HG02642 (cell line): ENCODE data around the gene C3orf22.
"Not testable (repeated sequence)": the region's sequence is repeated elsewhere in the genome, so short reads cannot be mapped to it uniquely, and the experiment has no call there.

Source experiments
- ATAC-seq: cut with Tn5 transposase; IDR thresholded peaks from one replicate; pipeline ENCODE4 v1.9.1; 2021; ENCODE audit warnings: mild to moderate bottlenecking; ENCODE audit not compliant: unreplicated experiment, poor library complexity

The C3orf22 gene, protein sequence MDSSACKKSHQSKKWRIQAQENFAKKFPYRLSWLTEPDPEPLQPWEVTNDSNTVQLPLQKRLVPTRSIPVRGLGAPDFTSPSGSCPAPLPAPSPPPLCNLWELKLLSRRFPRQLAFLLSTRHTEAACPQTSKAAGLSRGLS

DNA sequence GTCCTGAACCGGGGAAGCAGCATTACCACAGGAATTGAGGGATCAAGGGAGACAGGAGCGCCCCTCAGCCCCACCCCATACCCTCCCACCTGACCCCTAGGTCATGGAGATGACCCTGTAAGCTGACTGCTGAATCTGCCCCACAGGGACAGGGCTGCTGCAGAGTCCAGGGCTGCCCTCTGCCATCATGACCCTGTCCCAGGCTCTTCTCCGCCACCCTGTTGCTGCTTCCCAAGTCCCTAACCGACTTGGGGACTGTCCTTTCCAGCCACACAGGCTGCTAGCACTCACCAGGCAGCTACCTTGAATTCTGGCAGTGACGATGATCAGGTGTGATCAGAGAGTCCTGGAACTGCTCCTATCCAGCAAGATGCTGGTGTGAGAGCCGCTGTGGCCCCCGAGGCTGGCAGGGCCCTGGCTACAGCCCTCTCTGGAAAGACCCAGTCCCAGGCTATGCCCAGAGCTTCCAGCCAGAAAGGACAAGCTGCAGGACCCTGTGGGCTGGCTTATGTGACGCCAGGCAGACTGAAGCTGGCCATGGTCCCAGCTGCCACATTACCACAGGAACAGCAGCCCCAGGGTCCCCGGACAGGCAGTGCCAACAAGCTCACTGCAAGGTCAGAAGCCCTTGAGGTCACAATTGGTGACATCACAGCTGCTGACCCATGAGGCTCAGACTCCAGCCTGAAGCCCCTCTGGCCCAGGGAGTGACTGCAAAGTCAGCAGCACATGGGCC is at the start of gene C3orf22:
Gene C3orf22 (minus strand): TSS at position 597 of the 736 bp plus-strand sequence. CDS start 5,542 bp downstream, outside the sequence.
- no peak for ATAC-seq

DNA sequence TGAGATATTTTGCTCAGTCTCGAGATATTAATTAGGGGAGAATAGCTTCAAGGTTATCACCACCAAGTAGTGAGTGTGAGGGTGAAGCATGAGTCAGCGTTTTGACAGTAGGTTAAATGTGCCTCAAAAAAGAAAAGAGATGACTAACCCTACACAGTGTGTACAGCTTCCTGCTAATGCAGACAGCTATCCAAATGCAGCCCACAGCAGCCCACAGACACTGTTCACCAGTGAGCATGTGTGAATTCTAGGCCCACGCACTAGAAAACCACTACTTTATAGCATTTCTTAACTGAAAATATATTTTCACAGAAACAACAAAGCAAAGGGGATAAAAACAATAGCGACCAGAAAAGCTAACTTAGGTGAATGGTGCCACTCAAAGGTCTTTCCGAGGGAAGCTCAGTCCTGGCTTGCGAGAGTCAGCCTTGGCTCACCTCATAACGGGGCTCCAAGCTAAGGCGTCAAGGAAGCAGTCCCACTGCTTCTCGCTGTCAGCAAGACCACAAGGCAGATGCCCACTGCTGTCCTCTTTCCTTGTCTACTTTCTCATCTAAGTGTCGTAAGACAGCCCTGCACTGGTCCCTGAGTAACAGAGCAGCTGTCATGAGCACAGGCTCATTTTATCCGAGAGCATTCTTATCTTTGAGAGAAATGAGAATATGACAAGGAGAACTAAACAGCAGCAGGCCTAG is 48.6 kb upstream of the C3orf22 start:
- no peak for ATAC-seq

DNA sequence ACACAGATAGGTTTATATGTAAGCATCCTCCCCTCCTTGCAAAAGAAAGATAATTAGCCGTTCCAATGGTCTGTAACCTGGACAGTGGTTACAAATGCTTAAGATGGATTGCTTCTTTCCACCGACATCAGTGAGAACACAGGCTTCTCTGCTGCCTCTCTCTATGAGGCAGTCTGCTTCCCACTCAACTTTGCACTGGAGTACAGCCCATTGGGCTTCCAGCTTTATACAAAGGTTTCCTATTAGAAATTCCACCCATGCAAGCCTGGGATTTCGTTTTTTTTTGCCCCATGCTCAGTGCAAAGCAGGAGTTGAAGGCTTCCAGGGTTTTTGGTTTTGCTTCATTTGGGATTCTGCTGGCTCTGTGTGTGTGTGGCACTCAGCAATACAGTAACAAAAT is 47.3 kb upstream of the C3orf22 start:
- no peak for ATAC-seq

DNA sequence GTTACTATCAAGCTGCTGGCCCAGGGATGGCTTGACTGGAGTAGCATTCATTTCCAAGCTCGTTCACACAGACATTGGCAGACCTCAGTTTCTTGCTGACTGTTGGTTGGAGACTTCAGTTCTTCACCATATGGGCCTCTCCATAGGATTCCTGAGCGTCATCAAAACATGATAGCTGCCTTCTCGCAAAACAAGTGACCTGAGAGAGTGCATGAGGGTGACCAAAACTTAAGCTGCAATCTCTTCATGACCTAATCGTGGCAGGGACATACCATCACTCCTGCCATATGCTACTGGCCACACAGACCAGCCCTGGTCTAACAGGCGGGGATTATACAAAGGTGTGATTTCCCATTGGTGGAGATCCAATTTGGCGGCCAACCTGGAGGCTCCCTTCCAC is 46.0 kb upstream of the C3orf22 start:
- no peak for ATAC-seq

DNA sequence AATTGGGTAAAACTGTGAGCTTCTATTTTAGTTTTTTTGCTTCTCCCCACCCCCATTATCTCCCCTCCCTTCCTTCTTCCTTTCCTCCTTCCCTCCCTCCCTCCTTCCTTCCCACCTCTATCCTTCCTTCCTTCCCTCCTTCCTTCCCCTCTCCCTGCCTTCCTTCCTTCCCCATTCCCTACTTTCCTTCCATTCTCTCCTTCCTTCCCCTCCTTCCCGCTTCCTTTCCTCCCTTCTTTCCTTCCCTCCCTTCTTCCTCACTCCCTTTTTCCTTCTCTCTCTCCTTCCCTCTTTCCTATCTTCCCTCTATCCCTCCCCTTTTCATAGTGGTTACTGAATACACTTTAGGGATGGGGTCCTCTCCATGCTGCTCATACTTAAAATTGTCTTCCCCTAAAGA is 40.4 kb upstream of the C3orf22 start:
- no peak for ATAC-seq

DNA sequence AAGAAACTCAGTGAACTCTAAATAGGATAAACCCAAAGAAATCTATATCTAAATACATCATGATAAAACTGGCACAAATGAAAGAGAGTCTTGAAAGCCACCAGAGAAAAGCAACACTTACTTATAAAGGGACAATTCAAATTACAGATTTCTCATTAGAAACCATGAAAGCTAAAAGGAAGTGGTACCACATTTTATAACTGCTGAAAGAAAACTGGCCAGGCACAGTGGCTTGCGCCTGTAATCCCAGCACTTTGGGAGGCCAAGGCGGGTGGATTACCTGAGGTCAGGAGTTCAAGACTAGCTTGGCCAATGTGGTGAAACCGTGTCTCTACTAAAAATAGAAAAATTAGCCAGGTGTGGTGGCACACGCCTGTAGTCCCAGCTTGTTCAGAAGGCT is 36.7 kb upstream of the C3orf22 start:
- ATAC-seq = not testable (repeated sequence)

DNA sequence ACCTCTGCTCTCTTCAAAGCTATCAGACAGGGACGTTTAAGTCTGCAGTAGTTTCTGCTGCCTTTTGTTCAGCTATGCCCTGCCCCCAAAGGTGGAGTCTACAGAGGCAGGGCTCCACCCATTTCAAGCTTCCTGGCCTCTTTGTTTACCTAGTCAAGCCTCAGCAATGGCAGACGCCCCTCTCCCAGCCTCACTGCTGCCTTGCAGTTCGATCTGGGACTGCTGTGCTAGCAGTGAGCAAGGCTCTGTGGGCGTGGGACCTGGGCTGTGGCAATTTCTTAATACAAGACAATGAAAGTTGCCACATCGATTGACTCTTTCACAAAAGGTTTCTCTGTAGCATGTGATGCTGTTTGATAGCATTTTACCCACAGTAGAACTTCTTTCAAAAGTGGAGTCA is 32.8 kb upstream of the C3orf22 start:
- not testable (repeated sequence) for ATAC-seq

DNA sequence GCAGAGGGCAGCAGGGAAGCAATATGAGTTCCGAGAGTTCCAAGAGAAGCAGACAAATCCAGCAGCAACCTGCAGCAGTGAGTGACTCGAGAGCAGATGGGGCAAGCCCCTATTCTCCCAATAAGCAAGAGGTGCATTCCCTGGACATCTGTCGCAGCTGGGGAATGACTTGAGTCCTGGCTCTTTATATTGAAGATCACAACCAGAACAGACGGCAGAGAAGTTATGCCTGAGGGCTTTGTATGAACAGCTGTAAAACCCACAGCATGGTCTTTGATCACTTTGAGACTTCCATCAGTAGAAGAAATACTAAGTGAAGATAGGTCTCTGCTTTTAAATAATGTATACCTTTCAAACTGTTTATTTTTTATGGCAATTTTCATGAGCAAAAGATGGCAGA is 23.6 kb upstream of the C3orf22 start:
- no peak for ATAC-seq

DNA sequence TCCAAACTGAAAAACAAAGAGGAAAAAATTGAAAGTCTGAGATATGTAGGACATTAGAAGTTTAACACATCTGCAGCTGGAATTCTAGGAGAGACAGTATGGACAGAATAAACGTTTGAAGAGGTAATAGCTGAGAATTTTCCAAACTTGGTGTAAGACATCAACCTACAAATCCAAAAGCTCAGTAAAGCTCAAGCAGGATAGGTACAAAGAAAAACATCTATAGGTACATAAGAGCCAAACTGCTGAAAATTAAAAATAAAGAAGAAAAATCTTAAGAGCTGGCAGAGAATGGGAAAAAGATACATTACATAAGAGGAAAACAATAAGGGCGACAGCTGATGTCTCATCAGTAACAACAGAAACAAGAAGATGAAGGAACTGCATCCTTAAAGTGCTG is 22.8 kb upstream of the C3orf22 start:
- ATAC-seq = no peak

DNA sequence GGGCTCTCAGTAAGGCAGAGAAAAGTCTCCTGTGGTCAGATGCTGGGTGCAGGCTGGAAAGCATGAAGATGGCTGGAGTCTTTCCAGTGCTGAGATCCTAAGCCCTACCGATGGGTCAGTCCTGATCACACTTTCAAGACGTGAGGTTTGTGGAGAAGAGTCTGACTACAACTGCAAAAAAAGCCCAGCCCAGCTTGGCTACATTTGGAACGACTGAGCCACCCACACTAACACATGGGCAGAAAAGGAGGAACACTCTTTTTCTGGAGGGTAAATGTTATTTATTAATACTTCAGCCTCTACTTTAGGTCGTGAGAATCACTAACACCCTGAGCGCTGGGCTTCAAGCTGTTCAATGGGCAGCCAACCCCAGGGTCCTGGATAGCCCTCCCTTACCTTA is 22.0 kb upstream of the C3orf22 start:
- ATAC-seq = no peak

DNA sequence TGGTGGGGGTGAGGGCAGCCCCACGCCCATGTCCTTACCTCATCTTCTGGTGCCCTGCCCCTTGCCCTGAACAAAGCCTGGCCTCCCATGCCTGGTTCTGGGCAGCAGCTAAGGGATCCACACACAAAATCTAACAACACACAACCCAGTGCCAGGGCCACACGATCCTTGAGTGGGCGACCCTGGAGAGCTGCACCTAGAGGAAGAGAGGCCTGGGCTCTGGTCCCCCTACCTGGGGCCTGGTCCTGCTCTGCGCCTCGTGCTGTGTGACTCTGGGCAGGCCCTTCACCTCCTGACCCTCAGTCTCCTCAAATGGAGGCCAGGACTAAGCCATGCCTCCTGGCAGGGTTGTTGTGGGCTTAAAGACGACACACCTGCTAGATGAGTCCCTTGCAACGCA is 20.0 kb upstream of the C3orf22 start:
- no peak for ATAC-seq

DNA sequence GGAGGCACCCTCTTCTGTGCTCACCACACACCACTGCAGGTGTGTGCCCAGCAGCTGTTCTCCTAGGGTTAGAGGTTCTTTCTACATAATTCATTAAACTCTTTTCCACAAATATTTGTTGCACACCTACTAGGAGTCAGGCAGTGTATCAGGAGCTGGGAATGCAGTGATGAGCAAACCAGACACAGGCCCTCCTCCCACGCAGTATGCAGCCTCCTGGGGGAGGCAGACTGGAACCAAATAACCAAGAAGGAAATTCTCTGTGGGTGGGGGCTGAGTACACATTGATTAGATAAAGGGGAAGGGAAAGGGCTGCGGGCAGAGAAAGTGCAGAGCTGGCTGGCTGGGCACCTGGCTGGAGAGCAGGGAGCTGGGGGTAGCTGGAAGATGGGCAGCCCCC is 18.5 kb upstream of the C3orf22 start:
- no peak for ATAC-seq

DNA sequence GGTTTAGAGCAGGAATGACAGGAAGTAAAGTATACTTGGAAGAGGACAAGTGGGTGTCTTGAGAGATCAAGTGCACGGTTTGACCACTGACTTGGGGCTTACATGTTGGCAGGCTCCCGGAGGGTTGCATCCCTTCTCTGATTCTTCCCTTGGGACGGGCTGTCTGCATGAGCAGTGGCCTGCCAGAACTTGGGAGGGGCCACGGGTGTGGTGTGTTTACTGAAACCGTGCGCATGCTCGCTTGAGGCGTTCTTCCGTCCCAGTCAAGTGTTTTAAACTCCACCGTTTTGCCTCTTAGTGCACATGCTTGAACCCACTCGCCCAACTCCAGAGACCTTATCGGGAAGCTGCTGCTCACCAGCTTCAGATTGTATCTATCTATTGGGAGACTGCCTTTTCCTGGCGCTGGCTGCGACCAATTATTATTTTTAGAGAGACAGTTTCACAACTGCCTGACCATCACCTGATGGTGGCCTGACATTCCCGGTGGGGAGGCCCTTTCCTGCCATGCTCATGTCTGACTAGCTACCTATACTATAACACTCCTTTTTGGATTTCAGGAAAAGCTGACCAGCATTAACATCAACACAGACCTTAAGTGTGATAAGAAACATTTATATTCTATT is 14.9 kb upstream of the C3orf22 start:
- no peak for ATAC-seq

DNA sequence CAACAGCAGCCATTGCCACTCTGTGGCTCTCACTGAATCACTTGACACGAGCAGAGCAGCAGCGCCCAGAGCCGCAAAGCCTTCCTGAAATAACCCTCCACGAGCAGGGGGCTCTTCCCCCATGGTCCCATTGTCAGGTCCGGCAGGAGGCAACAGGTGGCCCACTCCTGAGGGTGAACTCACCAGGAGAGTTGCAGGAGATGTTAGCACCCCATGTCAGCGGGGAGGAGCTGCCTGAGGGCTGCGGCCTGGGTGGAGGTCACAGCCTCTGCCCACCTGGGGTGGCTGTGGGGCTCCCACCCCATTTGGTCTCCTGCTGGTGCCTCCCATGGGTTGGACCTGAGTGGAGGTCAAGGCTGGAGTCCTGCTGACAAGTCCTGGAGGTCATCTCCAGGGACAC is 12.3 kb upstream of the C3orf22 start:
- ATAC-seq = no peak

DNA sequence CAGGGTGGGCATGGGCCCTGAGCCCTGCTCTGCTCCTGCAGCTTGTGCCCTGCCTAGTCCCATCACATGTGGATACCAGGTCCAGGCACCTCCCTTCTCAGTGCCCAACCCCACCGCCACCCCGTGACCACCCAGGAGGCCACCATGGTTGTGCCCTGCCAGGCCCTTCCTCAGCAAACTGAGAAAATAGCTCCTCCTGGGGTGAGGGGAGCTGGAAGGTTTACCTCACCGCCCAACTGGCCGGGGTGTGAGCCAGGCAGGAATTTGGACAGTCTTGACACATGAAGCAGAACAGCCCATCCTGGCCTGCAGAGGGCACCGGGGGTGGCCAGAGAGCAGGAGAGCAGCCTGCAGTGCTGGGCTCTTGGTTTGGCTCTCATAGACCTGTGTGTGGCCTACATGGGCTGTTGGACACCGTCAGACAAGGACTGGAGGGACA is 11.4 kb upstream of the C3orf22 start:
- no peak for ATAC-seq

DNA sequence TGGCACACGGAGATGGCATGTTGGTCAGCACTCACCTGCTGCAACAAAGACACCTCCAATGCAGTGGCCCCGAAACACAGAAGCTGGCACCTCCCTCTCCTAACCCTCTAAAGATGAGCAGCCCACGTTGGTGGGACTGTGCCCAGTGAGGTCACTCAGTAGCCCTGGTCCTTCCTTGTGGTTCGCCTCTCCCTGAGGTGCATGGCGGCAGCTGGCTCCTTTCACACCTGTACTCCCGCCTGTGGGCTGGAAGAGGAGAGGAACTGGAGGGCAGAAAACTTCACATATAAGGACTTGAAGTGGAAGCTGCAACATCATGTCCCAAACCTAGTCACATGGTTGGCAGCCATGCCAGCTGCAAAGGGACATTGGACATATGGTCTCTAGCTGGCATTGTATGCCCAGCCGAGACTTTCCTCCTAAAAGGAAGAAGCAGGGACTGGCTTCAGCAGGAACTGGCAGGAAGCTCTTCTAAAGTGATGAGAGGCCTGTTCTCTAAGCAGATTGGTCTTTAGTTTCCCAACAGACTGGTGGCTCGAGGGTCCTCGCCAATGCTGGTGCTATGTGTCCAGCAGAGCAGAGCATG is 10.8 kb upstream of the C3orf22 start:
- no peak for ATAC-seq

DNA sequence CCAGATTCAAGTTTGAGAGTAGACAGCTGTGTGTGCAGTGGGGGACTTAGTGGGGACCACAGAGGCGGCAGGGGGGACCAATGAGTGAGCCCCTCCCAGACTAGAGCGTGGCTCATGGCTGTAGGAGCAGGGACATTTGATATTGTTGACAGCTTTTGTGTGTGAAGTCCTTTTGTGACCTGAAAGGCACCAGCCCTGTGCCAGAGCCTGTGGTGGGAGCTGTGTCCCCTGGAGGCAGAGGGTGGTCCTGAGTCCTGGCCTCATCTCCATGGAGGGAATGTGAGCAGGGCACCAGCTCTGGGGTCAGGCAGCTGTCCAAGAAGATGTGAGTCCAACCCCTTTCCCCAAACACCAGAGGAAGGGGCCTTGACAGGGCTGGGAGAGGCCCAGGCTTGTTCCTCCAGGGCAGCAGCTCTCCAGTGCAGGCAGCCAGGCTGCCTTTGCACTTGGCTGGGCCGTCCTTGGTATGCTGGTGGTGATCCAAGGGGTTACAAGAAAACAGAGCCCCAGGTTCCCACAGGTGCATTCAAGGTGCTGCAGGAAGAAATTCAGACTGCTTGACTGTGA is 10.1 kb upstream of the C3orf22 start:
- ATAC-seq = no peak

DNA sequence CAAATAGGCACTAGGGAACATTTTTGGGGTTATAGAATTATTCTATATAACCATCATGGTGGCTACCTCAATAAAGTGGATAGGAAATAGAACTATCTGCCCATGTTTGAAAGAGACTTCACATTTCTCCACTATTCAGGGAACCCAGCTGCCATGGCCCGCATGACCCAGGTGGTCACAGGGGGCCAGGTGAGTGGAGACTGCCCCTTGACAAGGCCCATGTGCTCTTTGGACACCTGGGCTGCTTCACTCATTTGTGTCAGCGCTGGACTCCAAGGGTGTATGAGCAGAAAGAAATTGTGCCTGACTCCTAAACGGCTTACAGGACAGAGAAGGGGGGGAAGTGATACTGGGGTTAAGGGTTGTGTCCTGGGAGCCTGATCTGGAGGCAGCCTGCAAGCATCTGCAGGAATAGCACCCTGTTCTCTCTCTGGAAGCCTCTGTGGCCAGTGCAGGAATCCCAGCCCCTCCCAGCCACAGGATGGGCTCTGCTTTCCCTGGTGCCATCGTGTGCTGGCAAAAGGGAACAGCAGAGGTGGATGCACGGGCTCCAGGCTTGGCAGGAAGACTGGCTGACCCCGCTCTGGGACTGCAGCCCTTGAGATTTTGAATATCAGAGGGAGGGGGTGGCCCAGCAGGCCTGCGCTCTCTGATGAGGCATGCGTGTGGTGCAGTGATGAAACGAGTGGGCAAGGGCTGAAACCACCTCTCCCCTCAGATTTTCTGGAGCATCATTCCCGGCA is 9.1 kb upstream of the C3orf22 start:
- no peak for ATAC-seq

DNA sequence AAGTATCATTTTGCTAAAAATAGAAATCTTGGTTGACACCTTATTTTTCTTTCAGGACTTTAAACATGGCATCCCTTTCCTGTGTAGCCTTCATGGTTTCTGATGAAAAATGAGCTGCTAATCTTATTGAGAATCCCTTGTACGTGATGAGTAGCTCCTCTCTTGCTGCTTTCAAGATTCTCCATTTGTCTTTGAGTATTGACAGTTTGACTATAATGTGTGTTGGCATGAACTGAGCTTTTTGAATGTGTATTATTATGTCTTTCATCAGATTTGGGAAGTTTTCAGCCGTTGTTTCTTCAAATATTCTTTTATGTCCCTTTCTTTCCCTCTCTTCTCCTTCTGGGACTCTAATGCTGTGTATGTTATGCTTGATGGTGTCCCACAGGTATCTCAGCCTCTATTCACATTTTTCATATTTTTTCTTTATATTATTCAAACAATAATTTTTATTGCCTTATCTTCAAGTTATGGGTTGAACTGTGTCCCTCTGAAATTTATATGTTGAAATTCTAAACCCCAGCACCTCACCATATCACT is 4.1 kb upstream of the C3orf22 start:
- ATAC-seq = no peak

DNA sequence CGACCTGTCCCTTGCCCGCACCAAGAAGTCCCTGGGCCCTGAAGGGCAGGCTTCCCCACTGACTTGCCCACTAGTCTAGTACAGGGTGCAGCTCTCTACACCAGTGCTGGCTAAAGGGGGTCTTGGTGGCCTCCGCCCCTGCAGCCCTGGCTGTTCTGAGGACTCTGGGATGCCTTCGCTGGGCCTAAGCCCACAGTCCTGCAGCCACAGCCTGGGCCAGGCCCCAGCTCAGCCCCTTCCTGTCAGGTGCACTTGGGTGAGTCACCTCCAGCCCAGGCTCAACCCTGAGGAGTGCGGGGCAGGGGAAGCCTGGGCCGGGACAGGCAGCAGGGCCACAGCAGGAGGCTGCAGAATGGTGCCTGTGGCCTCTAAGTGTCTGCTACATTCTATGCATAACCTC is 971 bp downstream of the C3orf22 start:
- no peak for ATAC-seq
